Femur (tissue), 1 donor: Measurements from ENCODE around the gene MAN1A2.
"Not testable (repeated sequence)": the region's sequence is repeated elsewhere in the genome, so short reads cannot be mapped to it uniquely, and the experiment has no call there.

Experiments
- DNase-seq: peaks from one replicate; pipeline ENCODE4 v3.0.0-alpha.2; 2017

MAN1A2 gene

DNA sequence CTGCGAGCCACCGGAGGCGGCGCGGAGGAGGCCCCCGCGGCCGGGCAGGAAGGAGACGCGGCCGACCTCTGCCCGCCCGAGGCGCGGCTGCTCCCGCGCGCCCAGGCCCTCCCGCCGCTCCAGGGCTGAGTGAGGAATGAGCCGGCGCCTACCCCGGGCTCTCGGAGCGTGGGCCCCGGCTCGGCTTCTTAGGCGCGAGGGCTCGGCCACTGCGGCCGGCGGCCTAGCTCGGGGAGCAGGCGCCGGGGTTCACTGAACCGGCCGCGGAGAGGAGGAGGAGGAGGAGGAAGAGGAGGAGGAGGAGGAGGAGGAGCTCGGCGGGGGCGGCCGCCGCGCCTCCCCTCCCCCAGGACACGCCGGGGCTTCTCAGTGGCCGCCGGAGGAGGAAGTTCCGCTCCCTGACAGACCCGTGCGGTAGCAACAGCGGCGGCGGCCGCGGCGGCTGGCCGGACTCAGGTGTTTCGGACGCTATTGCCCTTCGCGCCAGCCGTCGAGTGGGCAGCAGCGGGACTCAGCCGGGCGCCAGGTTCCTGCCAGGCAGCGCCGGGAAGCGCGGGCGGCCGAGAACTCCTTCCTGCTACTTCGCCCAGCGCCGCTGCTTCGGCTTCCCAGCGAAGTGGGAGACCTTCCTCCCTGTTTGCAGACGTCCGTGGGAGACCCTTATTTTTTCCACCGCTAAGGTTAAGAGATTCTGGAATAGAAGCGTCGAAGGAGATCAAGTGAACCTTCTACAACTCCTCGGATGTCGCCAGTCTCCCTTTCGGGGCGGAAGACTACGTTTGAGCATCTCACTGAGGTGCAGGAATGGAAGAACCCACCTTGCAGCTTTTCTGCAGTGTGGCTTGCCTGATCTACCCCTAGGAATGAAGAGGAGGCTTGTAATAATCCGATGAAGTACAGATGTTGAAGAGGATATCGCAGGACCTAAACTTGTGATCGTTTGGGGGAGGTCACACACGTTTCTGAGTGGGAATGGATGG, at the start of gene MAN1A2:
Gene MAN1A2 (plus strand): TSS at position 404 of the 980 bp plus-strand sequence. CDS start 735 bp downstream, outside the sequence.
- peak; percentile 92 for DNase-seq

DNA sequence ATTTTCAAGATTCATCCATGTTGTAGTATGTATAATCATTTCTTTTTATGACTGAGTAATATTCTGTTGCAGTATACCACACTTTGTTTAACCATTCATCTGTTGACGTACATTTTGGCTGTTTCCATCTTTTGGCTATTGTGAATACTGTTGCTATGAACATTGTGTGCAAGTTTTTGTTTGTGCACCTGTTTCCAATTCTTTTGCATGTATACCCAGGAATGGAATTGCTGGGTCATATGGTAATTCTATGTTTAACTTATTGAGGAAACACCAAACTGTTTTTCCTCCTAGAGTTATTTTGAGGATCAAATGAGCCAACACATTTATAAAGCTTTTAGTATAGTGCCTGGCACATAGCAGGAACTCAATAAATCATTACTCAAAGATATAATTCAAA, 49.2 kb upstream of the MAN1A2 start:
- DNase-seq: no peak

- DNase-seq: no peak
Measured at GRCh38 chr1:117318426-117318825, 48.8 kb upstream of the MAN1A2 start.

GRCh38 chr1:117320515-117320914, 46.7 kb upstream of the MAN1A2 start:
- no peak for DNase-seq

- DNase-seq: no peak
Measured at GRCh38 chr1:117321680-117322609, 45.3 kb upstream of the MAN1A2 start.

DNA sequence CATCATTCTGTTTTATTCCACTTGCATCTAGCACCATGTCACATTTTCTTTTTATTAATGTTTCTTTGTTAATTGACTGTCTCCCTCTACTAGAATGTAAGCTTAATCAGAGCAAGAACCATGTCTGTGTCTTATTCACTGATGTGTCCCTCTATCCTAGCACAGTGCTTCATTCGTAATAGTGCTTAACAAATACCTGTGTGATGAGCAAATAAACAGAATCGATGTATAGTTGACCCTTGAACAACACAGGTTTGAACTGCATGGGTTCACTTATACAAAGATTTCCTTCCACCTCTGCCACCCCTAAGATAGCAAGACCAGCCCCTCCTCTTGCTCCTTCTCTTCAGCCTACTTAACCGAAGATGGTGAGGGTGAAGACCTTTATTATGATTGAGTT, 42.9 kb upstream of the MAN1A2 start:
- DNase-seq: no peak

DNA sequence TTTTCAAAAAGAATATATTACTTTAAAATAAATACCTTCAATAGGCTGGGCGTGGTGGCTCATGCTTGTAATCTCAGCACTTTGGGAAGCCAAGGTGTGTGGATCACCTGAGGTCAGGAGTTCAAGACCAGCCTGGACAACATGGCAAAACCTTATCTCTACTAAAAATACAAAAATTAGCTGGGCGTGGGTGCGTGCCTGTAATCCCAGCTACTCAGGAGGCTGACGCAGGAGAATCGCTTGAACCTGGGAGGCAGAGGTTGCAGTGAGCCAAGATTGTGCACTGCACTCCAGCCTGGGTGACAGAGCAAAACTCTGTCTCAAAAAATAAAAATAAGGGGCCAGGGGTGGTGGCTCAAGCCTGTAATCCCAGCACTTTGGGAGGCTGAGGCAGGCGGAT, 41.2 kb upstream of the MAN1A2 start:
- not testable (repeated sequence) for DNase-seq

DNA sequence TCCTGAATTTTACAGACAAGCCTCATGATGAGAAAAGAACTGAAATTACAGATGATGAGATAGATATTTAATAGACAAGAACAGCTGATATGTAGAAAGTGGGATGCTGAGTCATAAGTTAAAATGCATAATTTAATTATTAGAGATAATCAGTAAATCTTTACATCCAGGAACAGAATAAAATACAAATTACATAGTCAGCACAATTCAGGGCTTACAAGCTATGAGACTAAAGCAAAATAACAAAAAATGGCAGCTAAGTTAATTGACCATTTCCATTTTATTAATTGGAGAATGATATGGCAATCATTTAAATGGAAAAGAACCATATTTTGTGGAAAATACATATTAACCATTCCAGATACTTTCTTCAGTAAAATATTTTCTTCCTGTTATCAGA, 40.2 kb upstream of the MAN1A2 start:
- DNase-seq: no peak

GRCh38 chr1:117335376-117336086, 31.7 kb upstream of the MAN1A2 start:
- no peak for DNase-seq

- DNase-seq: peak; percentile 47
Measured at GRCh38 chr1:117336088-117336817, 31.0 kb upstream of the MAN1A2 start.

DNA sequence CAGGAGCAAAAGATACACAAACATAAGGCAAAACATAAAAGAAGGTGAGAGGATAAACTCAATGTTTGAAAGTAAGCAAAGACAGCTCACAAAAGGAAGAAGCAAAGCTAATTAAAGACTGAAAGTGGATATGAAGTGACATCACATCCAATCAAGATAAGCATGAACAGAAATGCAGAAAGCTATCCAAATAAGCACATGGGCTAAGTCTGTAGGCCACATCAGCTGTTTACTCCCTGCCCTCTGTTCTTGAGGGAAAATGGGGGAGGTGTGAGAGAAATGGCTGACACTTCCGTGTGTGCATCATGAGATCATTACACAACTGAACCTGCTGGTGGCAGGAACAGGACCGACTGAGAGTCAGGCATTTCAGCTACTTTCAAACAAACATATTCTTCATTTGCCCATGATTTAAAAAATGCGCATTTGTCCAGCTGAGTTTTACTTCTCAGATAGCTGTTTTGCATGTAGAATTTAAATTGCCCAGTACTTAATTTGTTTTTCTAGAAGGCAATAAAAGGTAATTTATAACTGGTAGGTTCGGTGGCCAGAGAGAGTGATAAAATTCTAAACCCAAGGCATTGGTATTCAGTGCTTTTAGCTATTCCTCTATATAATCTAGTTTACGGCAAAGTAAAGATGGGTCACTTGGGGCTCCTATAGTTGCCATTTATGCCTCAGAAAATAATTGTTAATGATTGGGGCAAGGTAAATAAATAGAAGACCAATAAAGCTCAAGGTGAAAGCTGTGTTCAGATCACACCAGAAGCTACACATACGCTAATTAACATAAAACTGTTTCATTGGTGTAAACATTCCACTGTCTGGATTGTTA, 27.2 kb upstream of the MAN1A2 start:
- DNase-seq: no peak

DNA sequence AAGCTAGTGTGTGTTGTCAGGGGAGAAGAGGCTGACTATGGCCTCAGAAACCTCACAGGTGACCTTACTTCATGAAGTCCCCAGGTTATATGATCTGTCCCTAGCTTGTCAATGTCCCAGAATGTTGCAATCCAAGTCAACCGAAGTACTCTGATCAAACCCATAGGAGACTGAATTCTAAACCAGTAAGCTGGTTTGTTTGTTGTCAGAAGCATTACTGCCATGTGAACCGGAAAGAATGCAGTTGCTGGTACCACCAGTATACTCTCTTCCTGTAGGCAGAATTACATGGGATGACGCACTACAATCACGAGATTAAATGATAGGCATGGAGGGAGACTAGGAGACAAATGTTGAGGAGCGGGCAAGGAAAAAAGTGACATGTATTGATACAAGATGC, 26.1 kb upstream of the MAN1A2 start:
- no peak for DNase-seq

- DNase-seq: no peak
Measured at GRCh38 chr1:117342397-117342796, 24.9 kb upstream of the MAN1A2 start.

- DNase-seq: no peak
Measured at GRCh38 chr1:117346206-117346928, 20.9 kb upstream of the MAN1A2 start.

DNA sequence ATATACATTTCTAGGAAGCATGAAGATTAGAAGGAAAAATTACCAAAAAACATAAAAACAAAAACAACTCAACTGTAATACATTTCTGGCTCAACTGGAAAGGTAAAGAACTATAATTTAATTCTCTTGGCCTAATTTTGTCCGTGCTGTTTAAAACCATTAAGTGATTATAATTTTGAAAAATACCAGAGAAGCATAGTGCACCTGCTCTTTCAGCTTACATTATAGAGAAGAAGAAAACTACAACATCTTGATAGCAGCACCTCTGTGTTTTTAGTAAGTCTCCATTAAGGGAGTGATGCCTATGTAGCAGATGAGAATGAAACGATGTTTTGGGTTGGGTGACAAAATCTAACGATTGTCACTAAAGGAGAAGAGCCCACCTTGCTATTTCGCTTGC, 19.3 kb upstream of the MAN1A2 start:
- no peak for DNase-seq

DNA sequence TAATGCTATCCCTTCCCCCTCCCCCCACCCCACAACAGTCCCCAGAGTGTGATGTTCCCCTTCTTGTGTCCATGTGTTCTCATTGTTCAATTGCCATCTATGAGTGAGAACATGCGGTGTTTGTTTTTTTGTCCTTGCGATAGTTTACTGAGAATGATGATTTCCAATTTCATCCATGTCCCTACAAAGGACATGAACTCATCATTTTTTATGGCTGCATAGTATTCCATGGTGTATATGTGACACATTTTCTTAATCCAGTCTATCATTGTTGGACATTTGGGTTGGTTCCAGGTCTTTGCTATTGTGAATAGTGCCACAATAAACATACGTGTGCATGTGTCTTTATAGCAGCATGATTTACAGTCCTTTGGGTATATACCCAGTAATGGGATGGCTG, 14.6 kb upstream of the MAN1A2 start:
- not testable (repeated sequence) for DNase-seq

- not testable (repeated sequence) for DNase-seq
Measured at GRCh38 chr1:117357833-117358603, 9.2 kb upstream of the MAN1A2 start.

DNA sequence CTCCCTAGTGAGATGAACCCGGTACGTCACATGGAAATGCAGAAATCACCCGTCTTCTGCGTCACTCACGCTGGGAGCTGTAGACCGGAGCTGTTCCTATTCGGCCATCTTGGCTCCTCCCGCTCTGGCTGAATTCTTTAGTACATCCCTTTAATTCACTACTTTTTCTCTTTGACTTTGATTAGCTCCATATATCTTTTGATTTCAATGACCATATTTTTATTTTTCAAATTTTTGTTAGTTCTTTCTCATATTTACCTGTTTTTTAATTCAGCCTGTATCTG, 8.7 kb upstream of the MAN1A2 start:
- DNase-seq: not testable (repeated sequence)

GRCh38 chr1:117359561-117360289, 7.5 kb upstream of the MAN1A2 start:
- no peak for DNase-seq
